ENCODE data around the gene TEKTIP1. TPM values are rescaled to one million over a fixed set of nuclear protein-coding genes. Genes with fewer than 3 reads are reported as not detected.

Gene TEKTIP1
- total and polyA plus RNA-seq, 9 of the 15 experiments (the other 6 are each of a cell fraction or from before 2014, with no cell fraction given): 0.66 TPM; not detected in 8

- TF ChIP-seq EZH2 (IDR thresholded peaks at IDR 0.05; ENCODE audit: borderline replicate concordance, low read depth, low read length) (no peak), ZNF695 (CRISPR knock-in tag; IDR thresholded peaks at IDR 0.05) (no peak), GTF3C2 (IDR thresholded peaks at IDR 0.05; ENCODE audit: borderline replicate concordance, extremely low read depth, insufficient read length) (no peak), ELF4 (CRISPR knock-in tag; IDR thresholded peaks at IDR 0.05) (no peak), CHD4 (IDR thresholded peaks at IDR 0.05; ENCODE audit: insufficient read depth, insufficient replicate concordance, low read depth, low read length, poor library complexity, severe bottlenecking) (peak; percentile 8), PHTF2 (CRISPR knock-in tag; IDR thresholded peaks at IDR 0.05) (no peak), BCOR (IDR thresholded peaks at IDR 0.05) (peak; percentile 29; the same call in 1 of the 2 replicates), JUN (IDR thresholded peaks at IDR 0.05; ENCODE audit: borderline replicate concordance, low read depth, low read length) (no peak), JUN (CRISPR knock-in tag; IDR thresholded peaks at IDR 0.05; ENCODE audit: borderline replicate concordance) (no peak), TEAD2 (tag; IDR thresholded peaks at IDR 0.05) (no peak), AFF4 (CRISPR knock-in tag; IDR thresholded peaks at IDR 0.05) (no peak), ZNF146 (CRISPR knock-in tag; IDR thresholded peaks at IDR 0.05; ENCODE audit: unreplicated experiment) (no peak), KLF16 (IDR thresholded peaks at IDR 0.05) (no peak), TBL1XR1 (IDR thresholded peaks at IDR 0.05; ENCODE audit: low read length in 2 of 2) (peak in 1 of 2 experiments; percentile 17; a peak in 1 of 4 replicates), NBN (IDR thresholded peaks at IDR 0.05; ENCODE audit: low read depth) (no peak), SFPQ (IDR thresholded peaks at IDR 0.05; ENCODE audit: low read depth, low read length) (no peak), HNRNPL (IDR thresholded peaks at IDR 0.05; ENCODE audit: low read depth, low read length) (no peak), SOX6 (IDR thresholded peaks at IDR 0.05) (no peak), TRIM24 (IDR thresholded peaks at IDR 0.05) (no peak), RBM34 (IDR thresholded peaks at IDR 0.05; ENCODE audit: borderline replicate concordance, insufficient read depth, low read length) (no peak), CBFA2T3 (IDR thresholded peaks at IDR 0.05) (peak; percentile 58), HMG20B (CRISPR knock-in tag; IDR thresholded peaks at IDR 0.05) (no peak)
Observed at GRCh38 chr19:3556423-3556977, 17.5 kb downstream of the TEKTIP1 start (continued).

Data from K562 (cell line).